Activated CD8-positive, alpha-beta memory T cell treated with anti-CD3 and anti-CD28 coated beads, Interleukin-2, amount 50 U/mL, for 1 hour (primary cell): ENCODE data around the gene GADL1.

Experiments used
- DNase-seq: peaks from one replicate; pipeline ENCODE4 v3.0.0-alpha.2; 2020; ENCODE audit errors: extremely low read depth

GADL1 gene

DNA sequence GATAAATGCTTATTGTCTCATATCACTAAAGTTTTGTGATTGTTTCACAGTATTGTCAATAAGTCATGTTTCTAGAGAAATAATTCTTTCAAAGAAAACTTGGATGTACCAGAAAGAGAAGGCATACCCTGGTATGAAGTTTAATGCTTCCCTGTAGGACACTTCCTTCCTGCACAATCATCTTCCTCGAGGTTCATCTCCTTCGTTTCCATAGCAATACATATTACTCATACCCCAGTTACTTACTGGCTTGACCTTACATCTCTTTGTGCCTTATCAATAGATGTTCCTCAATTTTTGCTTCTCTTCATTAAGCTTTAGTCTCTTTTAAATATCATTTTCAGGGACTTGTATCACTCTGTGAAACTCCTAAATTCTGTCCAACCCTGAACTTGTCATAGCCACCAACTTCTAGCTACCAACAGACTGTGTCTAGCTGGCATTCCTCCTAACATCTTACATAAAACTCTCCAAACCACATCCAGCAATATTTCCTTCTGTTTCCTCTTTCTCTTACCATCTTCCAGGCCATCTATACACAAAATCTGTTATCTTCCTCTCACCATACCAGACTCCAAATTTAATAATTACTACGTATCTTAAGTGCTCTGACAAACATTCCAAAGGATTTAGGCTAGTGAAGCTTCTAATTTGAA is 134.3 kb downstream of the GADL1 start:
- DNase-seq: no peak

DNA sequence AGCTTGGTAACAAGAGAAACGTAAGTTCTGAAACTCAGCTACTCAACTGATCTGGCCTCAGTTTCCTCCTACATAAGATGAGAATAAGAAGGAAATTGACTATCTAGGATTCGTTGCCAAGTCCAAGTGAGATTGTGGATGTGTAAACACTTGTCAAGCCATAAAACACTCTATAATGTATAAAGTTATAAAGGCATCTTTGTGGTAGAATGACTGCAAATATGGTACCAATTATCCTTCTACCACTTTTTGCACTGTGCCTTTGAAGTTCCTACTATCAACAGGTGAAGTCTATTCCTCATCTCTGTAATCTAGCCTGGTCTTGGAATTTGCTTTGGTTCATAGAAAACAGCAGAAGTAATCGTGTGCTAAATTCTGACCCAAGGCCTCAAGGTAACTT is 138.2 kb downstream of the GADL1 start:
- no peak for DNase-seq

DNA sequence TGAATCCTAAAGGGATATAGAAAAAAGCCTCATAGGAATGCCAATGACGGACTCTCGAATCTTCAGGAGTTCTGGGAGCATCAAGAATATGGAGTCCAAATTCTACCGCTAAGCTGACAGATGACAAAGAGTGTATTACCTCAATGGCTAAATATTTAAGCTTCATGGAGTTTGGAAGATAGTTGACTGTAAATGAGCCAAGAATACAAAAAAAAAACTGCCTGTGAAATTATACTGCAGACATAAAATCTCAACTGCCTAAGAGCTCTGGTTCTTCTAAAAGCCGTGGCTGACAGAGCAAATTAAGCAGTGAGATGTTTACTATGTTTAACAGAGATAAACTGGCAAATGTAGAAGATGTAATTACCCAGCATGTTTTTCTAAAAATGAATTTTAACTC is 140.0 kb downstream of the GADL1 start:
- no peak for DNase-seq

DNA sequence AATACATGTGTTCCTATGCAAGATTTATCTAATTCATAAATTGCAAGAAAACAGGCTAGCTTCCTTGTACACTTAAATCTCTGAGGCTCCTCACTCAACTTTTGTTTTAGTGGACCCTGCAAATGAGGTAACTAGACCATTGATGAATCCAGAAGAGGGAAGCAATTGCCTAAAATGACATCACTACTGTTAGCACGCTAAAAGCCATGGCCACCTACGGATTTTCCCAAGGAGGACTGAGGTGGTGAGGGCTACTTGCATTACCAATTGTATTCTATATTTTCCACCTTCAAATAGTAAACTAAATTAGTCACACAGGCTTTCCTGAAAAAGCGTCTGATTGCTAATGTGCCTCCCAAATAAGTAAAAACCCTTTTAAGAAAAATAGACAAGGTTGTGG is 140.7 kb downstream of the GADL1 start:
- no peak for DNase-seq

DNA sequence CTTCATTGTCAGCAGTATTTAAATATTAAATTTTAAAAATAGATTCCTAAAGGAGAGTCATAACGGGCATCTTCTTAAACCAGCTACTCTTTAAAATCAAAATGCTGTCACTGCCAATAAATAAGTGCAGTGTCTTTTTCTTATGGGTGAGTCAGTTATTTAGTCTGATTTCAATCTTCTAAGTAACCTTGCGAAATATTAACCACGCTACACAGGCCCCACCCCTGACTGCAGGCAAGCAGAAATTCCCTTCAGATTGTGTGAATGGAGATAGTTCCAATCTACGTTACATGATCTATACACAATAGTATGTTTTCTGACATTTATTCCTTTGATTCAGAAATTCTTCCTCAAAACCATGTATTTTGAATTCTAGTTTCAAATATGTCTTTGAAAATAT is 141.5 kb downstream of the GADL1 start:
- DNase-seq: no peak

DNA sequence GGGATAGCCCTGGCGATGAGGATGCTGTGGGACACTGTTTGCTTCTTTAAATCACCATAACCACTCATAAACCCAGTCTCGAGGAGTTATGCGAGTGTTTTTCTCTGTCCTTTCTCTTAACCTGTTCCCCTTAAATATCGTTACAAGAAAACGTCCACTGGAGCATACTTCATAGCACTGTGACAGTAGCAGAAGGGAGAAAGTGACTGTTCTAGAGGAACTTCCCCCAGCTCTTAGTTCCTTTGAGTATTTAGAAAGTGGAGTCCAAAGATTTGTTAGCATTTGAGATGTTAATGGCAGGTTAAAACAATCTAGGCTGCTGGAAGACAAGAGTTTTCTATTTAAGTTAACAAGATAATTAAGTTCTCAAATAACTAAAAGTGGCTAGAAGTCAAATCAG is 142.0 kb downstream of the GADL1 start:
- no peak for DNase-seq

DNA sequence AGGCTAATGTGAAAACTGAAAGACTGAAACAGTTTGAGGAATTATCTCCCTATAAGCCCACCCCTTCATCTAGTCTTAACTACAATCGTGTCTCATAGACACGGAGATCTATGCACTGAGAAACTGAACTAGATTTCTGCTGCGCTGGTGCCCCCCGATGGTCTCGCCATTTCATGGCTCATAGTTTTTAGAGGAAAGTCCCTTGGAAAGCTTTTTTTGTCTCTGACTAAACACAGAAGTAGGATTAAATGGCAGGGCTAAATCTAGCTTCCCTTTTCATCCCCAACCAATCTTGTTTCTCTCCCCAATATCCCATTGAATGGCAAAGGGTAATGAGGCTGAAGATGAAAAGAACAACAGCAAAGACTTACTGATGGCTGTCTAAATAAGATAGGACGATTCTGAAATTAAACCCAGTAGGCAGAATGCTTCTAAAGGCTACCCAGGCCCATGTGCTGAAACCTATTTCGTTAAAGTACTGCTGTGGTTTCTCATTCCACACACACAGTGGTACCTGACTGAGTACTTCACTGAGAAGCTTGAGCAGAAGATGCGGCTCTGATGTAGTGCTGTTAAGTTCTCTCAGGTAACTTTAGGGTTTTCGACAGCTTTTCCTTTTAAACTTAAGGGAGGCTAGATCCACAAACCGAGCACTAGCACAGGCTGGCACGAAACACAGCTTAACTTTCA is 142.7 kb downstream of the GADL1 start:
- no peak for DNase-seq

DNA sequence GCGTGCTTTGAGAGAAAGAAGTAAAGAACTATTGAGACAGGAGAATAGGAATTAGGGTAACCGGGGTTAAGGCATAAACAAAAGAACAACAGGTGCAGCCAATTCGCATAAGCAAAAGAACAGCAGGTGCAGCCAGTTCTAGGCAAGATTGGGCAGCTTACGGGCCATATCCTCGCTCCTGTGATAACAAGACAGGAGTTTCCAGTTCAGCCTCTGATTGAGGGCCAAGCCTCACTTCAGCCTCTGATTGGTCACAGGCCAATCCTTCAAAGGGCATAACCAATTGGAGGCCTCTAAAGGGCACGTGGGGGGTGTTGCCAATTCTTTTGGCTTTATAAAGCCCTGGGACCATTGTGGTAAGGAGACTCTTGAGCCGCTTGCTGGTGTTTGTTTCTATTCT is 143.5 kb downstream of the GADL1 start:
- DNase-seq: no peak

DNA sequence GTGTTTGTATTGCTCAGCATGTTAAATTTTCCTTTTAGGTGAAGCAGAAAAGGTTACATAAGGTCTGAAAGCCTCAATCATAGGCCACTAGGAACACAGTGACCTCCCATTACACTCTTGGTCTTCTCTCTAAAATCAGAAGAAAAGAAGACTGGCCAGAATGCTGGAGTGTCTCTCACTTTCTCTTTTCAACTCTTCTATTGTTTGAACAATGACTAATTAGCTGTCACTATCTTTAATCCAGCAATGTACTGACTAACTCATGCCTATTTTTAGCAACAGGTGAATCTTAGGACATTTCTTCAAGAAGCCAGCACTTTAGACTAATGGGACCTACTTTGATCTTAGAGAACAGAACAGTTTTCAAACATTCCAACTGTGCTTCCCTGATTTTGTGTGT is 145.2 kb downstream of the GADL1 start:
- DNase-seq: no peak

DNA sequence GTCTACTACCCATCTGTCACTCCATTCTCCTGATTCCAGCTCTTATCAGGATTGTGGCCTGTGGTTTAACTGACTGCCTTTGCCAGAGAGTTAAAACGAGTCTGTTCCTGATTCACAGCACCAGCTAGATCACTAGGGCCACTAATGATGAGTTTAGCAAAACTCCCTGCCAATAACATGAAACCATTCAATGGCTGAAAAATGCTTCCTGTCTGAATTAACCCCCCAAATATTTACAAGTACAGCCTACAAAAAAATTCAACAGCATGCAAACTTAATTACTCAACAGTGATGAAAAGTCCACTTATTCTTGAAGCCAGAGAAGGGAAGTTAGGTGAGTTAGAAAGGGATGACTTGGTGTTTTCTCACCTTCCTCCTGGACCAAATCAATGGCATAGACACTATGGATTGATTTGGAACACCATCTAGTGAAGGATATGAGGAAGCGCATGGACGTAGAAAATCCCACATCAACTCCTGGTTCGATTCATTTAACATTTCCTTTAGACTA is 146.6 kb downstream of the GADL1 start:
- no peak for DNase-seq

DNA sequence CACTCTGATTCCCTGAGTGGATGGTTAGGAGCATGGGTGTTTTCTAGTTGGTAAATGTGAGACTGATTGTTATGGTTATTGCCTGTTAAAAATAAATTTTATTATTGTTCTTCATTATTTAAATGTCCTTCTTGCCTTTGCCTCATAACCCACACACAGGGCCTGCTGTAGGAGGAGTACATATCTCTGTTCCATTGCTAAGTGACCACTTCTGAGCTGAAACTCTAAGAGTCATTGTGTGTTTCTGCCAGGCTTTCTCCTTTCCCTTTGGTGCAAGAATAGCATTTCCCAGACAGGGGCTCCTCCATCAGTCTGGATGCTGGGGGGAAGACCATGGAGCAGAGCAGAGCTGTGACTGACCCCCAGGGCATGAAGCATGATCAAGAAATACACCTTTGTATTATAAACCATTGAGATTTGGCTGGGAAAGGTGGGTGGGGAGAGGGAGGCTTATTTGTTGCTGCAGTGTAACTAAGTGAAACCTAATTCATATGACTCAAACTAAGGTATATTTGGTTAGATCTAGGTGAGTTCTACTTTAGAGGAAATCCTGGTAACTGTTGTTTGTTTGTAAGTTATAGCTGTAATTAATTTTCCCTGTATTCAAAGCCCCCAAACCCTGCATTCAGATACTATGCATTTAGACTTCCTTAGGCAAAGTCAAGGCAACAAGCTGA is 150.7 kb downstream of the GADL1 start:
- DNase-seq: no peak

DNA sequence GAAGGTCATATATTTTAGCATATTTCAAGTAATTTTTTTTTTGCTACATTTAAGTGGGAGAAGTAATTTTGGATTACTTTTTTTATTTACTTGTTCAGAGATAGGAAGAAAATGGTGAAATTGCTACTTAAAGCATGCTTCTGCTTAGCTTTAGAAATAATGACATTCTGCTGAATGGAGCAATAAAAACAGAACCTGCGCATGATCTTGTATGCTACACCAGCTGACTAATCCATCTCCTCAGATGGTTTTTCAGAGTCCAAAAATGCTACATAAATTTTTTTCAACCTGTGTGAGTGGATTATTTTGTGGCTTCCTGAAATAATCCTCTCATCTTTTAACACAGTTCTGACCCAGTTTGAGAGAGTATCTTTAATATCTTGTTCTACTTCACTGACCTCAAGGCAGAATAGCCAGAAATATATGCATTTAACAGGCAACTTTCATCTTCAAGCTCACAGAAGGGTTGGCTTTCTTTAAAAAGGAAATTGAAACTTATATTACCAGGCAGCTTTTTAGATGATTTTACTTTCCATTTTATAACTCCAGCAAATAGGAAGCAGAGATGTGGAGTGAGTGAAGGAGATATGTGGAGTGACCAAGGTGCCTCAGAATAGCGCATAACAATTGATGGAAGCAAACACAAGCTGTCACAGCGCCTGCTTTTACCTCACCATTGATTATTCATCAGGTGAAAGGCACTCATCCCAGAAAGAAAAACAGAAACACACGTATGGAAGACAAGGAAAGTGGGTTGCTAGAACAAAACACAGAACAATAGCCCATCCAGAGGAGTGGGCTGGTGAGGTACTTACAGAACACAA is 151.5 kb downstream of the GADL1 start:
- DNase-seq: no peak

DNA sequence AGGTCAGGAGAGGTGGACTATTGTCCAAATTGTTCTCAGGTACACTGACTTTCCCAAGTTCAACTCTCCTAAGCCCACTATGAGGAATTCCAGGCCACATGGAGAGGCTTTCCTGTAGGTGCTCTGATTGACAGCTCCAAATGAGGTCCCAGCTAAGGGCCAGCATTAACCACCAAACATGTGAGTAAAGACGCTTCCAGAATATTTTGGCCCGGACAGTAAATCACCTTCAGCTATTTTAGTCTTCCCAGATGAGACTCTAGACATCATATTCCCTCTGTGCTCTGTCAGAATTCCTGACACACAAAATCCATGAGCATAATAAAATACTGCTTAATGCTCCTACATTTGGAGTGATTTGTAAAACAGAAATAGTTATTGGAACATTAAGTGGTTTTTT is 152.6 kb downstream of the GADL1 start:
- no peak for DNase-seq

DNA sequence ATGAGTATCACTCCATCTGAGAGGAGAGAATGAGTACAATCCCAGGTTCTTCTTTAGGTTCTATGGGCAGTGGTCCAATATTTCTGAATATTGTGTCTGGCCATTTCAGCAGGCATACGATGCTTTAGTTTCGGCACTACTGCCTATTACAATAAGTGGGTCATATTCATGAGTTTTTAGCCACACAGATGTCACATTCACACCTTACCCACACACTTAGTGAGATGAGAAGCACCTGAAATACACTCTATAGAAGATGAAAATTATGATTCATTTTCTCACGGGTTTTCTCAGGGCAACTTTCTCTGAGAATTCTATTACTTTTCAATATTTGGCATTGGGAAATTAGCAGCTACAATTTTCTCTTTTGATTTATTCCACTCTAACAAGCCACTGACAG is 155.9 kb downstream of the GADL1 start:
- no peak for DNase-seq

DNA sequence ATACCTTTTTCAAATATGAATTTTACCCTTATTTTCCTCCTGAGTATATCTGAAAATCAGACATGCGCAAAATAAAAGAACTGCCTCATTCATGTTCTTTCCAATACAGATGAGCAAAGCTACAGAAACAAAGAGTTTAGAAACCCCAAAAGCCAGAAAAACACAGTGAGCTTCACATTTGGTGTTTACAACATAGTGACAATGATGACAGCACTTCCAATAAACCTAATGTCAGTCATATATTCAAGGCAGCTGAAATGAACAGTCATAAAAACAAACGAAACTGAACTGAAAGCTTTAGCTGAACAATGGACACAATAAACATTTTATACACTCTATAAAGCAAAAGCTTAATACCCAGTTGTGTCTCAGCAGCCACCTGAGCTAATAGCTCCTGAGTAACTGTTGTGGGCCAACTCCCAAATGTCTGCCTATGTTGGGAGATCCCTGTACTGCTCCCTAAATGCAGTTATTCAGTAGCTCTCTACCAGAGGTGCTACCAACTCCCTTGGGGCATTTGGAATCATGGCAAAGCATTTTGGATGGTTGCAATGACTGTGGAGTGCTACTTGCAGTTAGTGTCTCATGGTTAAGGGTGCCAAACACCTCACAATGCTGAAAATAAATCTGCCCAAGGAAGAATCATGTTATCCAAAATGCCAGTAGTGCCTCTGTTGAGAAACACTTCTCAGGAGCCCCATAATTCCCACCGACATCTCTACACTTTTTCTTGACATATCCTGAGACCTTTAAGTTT is 156.5 kb downstream of the GADL1 start:
- DNase-seq: no peak

DNA sequence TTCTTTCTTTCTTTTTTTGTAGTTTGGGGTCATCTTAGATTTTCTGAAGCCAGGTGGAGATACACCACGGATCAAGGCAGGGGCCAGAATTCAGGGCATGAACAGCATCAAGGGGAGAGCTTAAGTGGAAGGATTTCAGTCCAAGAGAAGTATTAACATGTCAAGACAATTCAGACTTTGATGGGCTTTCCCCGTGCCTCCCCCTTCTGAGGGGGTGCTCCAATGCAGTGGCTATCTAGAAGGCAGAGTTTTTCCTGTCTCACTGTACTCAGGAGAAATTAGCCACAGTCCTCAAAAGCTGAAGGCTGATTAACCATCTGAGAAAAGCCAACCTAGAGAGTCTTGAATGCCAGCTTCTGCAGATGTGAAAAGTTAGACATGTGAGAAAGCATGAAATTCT is 160.8 kb downstream of the GADL1 start:
- no peak for DNase-seq

DNA sequence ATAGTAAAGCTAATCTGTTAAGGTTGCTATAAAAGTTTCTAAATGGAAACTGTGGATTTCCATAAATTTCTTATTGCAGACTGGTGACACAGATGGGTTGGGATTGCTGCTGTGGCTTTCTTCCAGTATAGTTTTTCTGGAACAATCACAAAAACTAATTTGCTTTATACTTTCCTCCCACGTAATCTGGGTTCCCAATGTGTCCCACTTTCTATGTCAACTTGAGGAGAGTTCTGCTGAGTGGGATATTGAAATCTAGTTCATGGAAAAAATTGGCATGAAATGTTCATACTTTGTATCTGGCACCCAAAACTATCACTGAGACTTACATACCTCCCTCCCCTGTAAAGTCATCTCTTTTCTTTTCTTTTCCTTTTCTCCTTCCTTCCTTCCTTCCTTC is 161.3 kb downstream of the GADL1 start:
- no peak for DNase-seq

DNA sequence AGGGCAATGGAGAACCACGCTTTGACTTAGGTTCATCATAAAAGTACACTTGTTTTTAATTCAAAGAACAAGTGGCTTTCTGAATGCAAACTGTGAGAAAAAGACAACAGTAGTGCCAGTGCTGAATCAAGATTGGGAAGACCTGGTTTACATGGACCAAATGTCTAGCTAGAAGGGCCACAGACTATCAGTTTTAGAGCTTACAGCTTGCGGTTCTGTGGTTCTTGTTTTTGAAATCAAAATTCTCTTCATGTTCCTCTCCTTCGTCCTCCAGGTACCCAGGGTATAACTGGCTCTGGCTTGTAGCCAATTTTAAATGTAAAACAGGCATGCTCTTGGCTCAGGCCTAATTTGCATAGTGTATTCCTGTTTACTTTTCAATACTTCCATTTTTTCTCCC is 163.5 kb downstream of the GADL1 start:
- DNase-seq: no peak

DNA sequence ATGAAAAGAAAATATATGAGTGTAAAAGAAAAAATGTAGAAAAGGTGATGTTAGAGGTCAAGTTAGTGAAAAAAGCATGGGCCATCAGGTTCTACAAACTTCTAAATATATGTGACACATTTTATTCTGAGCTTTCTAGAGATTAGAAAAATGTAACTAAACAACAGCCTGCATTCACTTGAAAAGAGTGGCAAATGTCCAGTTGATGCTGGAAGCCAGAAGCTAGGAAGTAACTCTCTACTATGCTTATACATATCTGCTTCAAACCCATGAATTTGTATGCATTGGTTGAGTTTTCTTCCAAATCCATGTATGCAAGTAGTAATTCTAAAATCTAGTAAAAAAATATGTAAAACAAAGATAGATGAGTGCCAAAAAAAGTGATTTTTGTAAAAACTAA is 164.5 kb downstream of the GADL1 start:
- DNase-seq: no peak

DNA sequence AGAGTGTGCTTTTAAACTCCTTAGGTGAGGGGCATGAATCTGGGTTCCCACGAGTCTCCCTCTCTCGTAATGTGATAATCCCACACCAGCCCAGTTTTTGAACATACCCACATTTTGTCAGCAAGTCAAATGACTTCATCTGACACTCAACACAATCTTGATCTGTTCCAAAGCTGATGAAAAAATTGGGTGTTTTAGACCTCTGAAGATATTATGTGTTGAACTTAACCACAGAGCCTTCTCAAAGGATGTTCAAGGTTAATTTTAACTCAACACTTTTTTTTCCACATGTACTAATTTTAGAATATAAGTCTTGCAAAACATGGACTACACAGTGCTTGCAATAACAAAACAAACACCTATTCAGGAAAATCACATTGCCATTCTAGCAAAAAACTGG is 164.9 kb downstream of the GADL1 start:
- no peak for DNase-seq

DNA sequence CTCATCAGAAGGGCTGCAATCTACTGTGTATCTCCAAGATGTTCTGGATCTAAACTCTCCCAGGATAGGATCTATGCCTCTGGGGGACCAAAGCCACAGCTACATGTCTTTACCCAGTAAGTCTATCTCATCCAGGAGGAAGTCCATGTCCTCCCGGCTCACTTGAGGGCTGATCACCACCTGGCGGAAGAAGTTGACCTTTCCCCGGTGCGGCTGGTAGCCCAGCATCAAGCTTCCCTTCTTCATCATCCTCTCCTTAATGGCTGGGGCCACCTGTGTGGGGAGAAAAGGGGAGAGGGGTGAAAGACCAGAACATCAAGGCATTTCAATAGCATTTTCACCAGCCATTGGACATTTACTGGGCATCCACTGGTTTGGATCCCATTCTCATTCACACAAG is 166.3 kb downstream of the GADL1 start:
- DNase-seq: no peak

DNA sequence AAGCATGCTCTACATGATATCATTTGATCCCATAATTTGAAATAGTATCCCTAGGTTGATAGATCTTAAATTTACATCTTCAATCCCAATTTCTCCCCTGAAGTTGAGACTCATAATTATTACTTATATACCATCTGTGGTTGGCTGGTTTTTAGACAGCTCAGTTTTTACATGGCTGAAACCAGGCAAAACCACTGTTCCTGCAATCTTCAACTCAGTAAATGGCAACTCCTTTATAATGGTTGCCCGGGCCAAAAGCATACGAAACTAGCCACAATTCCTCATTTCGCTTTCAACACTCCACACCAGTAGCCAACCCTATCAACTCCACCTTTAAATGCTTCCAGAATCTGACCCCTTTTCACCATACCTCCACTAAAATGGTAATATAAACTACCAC is 169.6 kb downstream of the GADL1 start:
- DNase-seq: no peak
